ENCODE measurements around the gene ITGA3.

Gene ITGA3

GRCh38 chr17:50123649-50124349, 67.9 kb downstream of the ITGA3 start:
- in situ Hi-C loops (cut with MboI; ENCODE audit: low sequenced_read_pairs), result no loop called here

- in situ Hi-C loops (cut with MboI; ENCODE audit: low sequenced_read_pairs), result no loop called here
These were observed 69.6 kb downstream of the ITGA3 start for GRCh38 chr17:50125420-50125997.

- in situ Hi-C loops (cut with MboI; ENCODE audit: low sequenced_read_pairs), result no loop called here
These were observed 71.9 kb downstream of the ITGA3 start for GRCh38 chr17:50127697-50128361.

GRCh38 chr17:50128441-50129352, 72.8 kb downstream of the ITGA3 start:
- in situ Hi-C loops (cut with MboI; ENCODE audit: low sequenced_read_pairs), result no loop called here

GRCh38 chr17:50129353-50129727, 73.4 kb downstream of the ITGA3 start:
- in situ Hi-C loops (cut with MboI; ENCODE audit: low sequenced_read_pairs), result no loop called here

DNA sequence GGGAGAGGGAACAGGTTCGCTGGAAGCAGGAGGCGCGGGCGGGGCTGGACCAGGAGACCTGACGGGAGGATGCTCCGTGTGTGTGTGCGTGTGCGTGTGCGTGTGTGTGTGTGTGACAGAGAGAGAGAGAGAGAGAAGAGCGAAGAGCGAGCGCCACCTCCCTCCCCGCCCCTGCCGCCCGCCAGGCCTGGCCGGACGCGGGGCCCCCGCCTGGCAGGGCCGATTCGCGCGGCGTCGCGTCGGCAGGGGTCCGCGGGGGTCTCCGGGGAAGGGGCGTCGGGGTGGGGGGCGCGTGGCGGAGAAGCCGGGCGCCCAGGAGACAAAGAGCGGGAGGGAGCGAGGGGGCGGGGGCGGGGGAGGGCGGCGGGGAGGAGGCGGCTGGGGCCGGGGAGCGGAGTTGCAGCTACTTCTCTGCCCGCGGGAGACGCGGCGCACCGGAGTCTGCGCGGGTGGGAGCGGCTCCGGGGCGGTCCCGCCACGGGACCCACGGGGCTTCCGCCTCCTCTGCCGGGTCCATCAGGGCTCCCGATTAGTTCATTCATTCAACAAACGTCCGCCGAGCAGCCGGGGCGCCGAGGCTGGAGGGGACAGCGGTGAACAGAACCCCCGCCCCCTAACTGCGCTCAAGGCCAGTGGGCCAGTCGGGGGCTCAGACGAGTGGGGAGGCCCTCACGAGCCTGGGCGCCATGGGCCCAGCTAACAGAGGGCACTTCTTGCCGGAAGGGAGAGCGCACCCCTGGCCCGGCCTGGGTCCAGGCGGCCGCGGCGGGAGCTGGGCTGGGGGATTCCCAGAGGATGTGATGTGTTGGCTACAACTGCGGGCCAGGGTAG, 74.0 kb downstream of the ITGA3 start, which contains the start of gene SAMD14:
Gene SAMD14 (minus strand): TSS at position 433 of the 831 bp plus-strand sequence. CDS start 5,201 bp downstream, outside the sequence.
- in situ Hi-C loops (cut with MboI; ENCODE audit: low sequenced_read_pairs), result no loop called here

DNA sequence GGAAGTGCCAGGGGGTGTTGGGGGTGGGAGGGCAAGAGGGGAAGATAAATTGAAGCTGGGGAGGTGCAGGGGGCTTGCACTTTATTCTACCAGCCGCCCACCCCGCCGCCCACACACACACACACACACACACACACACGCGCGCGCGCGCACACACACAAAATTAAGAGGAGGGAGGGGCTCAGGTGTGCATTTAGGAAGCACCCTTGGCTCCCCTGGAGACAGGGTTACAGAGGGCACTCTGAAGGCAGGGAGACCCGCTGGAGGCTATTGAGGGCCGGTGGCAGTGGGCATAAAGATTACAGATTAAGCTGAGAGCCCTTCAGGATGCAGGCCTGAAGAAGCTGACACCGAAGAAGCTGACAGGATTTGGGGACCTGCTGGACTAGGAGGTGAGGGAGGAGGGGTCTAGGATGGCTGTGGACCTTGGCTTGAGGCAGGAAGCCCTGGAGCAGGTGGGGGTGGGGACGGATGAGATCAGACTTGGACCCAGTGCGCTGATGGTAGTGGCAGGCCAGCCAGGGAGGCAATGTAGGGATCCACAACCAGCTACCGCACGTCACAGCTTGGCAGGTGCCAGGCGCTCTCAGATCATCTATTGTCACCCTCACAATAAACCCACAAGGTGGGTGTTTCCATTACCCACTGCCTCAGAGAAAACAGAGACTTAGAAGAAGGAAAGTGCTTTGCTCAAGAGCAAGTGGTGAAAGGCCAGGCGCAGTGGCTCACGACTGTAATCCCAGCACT, 74.8 kb downstream of the ITGA3 start:
- in situ Hi-C loops (cut with MboI; ENCODE audit: low sequenced_read_pairs), result no loop called here

DNA sequence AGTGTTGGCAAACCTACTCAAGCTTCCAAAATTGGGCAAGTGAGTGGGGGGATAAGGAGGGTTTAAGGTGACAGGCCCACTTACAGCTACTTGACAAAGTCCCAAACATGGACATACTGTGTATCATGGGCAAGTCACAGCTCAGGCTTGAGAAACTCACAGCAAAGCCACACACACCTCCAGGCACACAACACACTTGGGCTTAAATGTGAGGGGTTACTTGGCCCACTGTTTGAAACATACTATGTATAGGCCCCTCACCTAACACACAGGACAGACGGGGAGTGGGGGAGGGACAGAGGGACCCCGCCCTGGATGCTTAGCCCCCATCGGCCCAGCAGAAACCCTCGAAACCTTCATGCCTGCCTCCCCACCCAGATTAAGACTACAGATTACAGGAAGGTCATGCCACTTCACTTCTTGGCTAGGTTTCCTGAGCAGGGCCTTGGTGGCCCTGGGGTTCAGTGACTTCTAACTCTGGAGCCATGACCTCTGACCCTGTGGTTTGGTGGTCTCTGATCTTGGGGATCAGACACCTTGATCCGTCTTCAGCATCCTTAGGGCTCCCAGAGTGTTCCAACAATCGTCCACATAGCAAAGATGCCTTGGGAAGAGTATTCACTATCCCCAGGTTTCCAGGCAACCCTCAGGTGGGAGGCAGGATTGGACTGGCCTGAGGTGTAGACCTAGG, 76.3 kb downstream of the ITGA3 start:
- in situ Hi-C loops (cut with MboI; ENCODE audit: low sequenced_read_pairs), result no loop called here

DNA sequence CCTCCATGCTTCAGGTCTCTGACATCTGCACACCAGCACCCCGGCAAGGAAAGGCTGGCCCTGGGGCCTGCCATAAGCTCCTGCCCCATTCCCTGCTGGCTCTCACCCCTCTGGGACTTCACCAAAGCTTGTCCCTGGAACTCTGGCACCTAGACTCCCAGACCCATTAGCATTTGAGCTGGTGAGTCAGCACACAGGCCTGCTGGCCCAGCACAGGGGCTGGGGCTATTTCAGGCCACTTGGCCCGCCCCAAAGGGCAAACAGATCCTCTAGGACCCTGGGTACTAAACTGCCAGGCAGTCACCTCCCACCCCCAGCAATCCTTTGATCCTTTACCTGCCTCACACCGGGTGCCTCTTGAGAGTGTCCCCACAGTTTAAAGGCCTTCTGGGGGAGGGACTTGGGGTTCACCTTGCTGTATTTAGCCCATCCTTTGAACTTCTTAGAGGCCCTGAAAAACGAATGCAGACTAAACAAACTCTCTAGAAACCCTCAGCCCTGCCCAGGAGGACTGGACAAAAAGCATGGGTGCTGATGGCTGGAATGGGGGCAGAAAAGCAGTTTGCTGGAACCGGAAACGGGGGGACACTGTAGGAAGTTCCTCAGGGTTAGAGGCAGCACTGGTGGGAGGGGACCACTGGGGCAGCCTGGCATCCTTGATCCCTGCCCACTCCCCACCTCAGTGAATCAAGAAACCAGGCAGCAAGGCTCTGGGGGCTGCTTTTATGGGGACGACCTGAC, 77.3 kb downstream of the ITGA3 start:
- in situ Hi-C loops (cut with MboI; ENCODE audit: low sequenced_read_pairs), result no loop called here

DNA sequence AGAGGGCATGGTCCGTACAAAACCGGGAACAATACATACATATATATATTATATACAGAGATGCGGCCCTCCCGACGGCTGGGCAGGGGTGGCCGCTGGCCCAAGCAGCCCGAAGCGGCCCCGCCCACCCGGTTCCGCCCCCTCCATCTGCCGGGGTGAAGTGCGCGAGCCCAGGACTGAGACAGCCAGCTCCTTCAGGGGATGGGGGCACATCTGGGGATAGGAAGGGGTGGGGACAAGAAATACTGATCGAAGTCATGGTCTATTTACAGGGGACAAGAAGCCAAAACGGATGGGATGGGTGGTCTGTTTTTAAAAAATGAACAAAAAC, 77.8 kb downstream of the ITGA3 start:
- in situ Hi-C loops (cut with MboI; ENCODE audit: low sequenced_read_pairs), result no loop called here

DNA sequence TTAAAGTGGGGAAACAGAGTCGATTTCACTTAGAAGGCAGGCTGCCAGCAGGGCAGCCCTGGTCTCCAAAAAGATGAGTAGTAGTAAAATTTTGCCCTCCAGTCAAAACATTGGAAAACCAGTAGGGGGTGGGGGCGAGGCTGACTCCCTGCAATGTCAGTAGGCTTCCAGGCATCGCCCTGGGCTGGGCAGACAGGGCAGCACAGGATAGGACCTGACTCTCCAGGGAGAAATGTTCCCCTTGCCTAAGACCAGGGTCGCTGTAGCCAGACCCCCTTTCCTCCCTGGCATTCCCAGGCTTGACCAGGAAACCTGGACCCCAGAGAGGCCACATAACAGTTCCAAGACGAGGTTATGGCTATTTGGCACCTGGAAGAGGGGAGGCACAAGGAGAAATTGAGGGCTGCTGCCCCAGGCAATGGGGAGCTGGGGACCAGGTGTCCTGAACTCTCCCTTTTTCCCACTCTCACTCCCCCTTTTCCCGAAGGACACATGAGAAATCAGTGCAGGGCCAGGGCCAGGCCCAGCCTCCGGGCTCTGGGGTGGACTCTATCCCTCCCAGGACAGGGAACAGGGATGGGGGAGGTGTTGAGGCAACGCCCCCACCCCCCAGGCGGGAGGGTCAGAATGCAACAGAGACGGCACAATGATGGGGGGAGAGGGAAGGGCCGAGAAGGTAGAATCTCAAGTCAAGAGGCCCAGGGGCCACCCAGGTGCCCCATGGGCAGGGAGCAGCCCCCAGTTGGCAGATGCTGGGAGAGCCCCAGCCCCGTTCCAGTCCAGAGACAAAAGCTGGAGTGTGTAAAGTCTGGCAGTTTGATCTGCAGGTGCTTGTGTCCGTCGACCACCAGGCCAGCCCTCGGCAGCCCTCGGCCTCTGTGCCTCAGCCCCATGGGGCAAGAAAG, 78.5 kb downstream of the ITGA3 start:
- in situ Hi-C loops (cut with MboI; ENCODE audit: low sequenced_read_pairs), result no loop called here

DNA sequence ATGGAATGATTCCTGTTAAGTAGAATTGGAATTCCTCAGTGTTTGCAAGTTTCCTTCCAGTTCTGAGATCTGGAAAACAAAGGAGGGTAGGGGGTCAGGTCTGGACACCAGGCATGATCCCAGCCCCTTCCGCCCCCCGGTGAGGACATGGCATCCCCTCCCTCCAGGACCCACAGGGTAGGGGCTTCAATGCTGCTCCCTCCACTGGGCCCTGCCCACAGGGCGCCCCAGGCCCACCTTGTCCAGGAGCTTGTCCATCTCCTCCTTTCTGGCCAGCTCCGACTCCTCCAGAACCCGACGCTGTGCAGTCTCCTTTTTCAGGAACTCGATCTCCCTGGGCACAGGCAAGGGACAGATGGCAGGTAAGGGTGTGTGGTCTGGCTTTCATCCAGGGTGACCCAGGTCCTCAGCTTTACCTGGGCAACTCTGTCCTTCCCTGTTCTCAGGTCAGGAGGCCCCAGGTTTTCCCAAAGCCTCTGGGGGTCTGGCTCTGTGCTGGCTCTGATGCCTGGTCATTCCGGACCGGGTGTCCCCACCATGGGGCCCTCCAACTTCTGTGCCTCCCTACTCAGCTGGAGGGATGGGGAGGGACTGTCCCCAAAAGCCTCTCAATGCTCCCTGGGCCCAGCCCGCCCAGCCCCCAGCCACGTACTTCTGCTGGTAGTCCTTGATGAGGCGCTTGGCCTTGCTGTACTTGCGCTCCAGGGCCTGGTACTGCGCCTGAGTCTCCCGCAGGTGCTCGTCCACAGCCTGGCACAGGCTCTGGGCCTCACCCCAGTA, 79.6 kb downstream of the ITGA3 start:
- in situ Hi-C loops (cut with MboI; ENCODE audit: low sequenced_read_pairs), result no loop called here

DNA sequence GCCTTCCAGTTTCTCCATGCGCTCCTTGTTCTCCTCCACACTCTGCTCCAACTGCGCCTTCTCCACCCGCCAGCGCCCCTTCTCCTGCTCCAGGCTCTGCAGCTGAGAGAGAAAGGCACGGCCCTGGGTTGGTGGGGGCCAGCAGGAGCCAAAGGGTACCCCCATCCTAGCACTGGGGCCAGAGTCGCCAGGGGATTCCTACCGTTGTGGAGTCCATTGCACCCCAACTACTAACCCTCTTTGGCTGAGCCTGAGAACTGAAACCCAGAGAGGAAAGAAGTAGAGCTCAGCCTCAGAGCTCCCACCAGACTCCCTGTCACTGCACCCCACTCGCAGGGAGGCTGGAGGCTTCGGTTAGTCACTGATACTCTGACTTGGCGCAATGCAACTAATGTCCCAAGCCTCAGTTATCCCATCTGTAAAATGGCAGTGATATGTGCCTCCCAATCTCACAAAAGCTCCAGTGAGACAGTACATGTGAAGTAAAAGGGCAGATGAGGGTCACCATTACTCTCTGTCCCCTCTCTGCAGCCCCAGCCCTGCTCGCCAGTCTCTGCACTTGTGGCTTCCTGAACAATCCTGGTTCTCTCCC, 80.3 kb downstream of the ITGA3 start:
- in situ Hi-C loops (cut with MboI; ENCODE audit: low sequenced_read_pairs), result no loop called here

DNA sequence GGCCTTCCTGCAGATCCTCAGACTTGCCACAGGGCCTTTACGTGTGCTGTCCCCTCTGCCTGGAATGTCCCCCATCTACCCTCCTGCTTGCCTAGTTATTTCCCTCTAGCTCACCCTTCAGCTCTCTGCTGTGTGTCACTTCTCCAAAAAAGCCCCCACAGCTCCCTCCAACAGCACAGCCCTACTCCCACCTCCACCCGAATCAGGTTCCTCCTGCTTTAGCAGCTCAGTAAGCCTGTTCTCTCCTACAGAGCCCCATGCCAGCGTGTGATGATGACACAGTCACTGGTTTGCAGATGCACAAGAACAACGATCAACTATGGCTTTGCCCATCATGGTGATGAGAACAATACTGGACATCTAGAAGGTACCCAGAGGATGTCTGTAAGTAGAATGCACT, 81.1 kb downstream of the ITGA3 start:
- in situ Hi-C loops (cut with MboI; ENCODE audit: low sequenced_read_pairs), result no loop called here

GRCh38 chr17:50139185-50139783, 83.4 kb downstream of the ITGA3 start:
- in situ Hi-C loops (cut with MboI; ENCODE audit: low sequenced_read_pairs), result no loop called here

Data from HL-60/S4 treated with phorbol 12-myristate 13-acetate at 8.2 ng/mL for 4 days and 3 days (cell line).